ENCODE results near the gene PKP2. TPM values are rescaled to one million over a fixed set of nuclear protein-coding genes. Genes with fewer than 3 reads are reported as not detected.

The PKP2 gene
- total RNA-seq, 2 donors from 2014 or later: 0.54 to 8.8 TPM

- no peaks in the 10 kb centered on the region for H3K9me3 ChIP-seq
- DNase-seq (ENCODE audit: low spot score): no peak
- no peak overlapping the region for H3K4me3 ChIP-seq
- no peak for ATAC-seq (ENCODE audit: insufficient number of reproducible peaks, low FRiP score, low read depth)
- TF ChIP-seq, protein P1, sequence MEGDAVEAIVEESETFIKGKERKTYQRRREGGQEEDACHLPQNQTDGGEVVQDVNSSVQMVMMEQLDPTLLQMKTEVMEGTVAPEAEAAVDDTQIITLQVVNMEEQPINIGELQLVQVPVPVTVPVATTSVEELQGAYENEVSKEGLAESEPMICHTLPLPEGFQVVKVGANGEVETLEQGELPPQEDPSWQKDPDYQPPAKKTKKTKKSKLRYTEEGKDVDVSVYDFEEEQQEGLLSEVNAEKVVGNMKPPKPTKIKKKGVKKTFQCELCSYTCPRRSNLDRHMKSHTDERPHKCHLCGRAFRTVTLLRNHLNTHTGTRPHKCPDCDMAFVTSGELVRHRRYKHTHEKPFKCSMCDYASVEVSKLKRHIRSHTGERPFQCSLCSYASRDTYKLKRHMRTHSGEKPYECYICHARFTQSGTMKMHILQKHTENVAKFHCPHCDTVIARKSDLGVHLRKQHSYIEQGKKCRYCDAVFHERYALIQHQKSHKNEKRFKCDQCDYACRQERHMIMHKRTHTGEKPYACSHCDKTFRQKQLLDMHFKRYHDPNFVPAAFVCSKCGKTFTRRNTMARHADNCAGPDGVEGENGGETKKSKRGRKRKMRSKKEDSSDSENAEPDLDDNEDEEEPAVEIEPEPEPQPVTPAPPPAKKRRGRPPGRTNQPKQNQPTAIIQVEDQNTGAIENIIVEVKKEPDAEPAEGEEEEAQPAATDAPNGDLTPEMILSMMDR (IDR thresholded peaks at IDR 0.05): no peak
- H3K27ac ChIP-seq: no peak overlapping the region
- no peaks in the 10 kb centered on the region for H3K27me3 ChIP-seq (replicated peaks; ENCODE audit: insufficient read depth)
- no peaks in the 10 kb centered on the region for H3K36me3 ChIP-seq
- H3K4me1 ChIP-seq (ENCODE audit: control insufficient read depth in 1 of 2, low read depth in 2 of 2): no peaks in the 10 kb centered on the region
Measured at GRCh38 chr12:32811686-32812392, 84.7 kb downstream of the PKP2 start.

DNA sequence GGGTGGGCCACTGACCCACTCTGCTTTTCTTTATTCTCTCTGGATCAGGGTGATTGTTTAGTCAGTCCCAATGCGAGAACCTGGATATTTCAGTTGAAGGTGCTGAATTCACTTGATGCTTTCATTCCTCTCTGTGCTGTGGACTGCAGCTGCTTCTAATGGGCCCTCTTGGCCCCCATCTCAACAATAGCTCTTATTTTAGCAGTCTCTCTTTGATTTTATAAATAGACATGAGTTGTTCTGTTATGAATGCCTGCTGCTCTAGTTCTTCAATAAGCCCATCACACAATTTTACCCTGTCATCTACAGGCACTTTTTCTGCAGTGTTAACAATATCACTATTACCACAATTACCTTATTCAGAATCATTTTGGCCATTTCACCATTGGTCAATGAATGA is 86.7 kb downstream of the PKP2 start:
- Histone ChIP-seq H3K36me3 (no peaks in the 10 kb centered on the region), H3K9me3 (no peaks in the 10 kb centered on the region), H3K4me3 (no peak overlapping the region), H3K27me3 (replicated peaks; ENCODE audit: insufficient read depth) (no peaks in the 10 kb centered on the region), H3K27ac (no peak overlapping the region), H3K4me1 (ENCODE audit: control insufficient read depth in 1 of 2, low read depth in 2 of 2) (no peaks in the 10 kb centered on the region)
- TF ChIP-seq, protein P1 (IDR thresholded peaks at IDR 0.05): no peak
- no peak for DNase-seq (ENCODE audit: low spot score)
- no peak for ATAC-seq (ENCODE audit: insufficient number of reproducible peaks, low FRiP score, low read depth)

- no peaks in the 10 kb centered on the region for H3K36me3 ChIP-seq
- ATAC-seq (ENCODE audit: insufficient number of reproducible peaks, low FRiP score, low read depth): no peak
- no peaks in the 10 kb centered on the region for H3K9me3 ChIP-seq
- H3K4me3 ChIP-seq: no peak overlapping the region
- H3K27ac ChIP-seq: no peak overlapping the region
- TF ChIP-seq, protein P1 (IDR thresholded peaks at IDR 0.05): no peak
- H3K27me3 ChIP-seq (replicated peaks; ENCODE audit: insufficient read depth): no peaks in the 10 kb centered on the region
- no peaks in the 10 kb centered on the region for H3K4me1 ChIP-seq (ENCODE audit: control insufficient read depth in 1 of 2, low read depth in 2 of 2)
- no peak for DNase-seq (ENCODE audit: low spot score)
Measured at GRCh38 chr12:32809196-32809595, 87.4 kb downstream of the PKP2 start.

GRCh38 chr12:32804301-32804700 is 92.3 kb downstream of the PKP2 start:
- no peaks in the 10 kb centered on the region for H3K27me3 ChIP-seq (replicated peaks; ENCODE audit: insufficient read depth)
- ATAC-seq (ENCODE audit: insufficient number of reproducible peaks, low FRiP score, low read depth) (no peak), DNase-seq (ENCODE audit: low spot score) (no peak)
- H3K4me3 ChIP-seq: no peak overlapping the region
- no peaks in the 10 kb centered on the region for H3K4me1 ChIP-seq (ENCODE audit: control insufficient read depth in 1 of 2, low read depth in 2 of 2)
- TF ChIP-seq, protein P1 (IDR thresholded peaks at IDR 0.05): no peak
- no peaks in the 10 kb centered on the region for H3K36me3 ChIP-seq
- no peak overlapping the region for H3K27ac ChIP-seq
- H3K9me3 ChIP-seq: no peaks in the 10 kb centered on the region

- H3K36me3 ChIP-seq: no peaks in the 10 kb centered on the region
- no peak overlapping the region for H3K27ac ChIP-seq
- TF ChIP-seq, protein P1 (IDR thresholded peaks at IDR 0.05): no peak
- no peaks in the 10 kb centered on the region for H3K4me1 ChIP-seq (ENCODE audit: control insufficient read depth in 1 of 2, low read depth in 2 of 2)
- no peaks in the 10 kb centered on the region for H3K27me3 ChIP-seq (replicated peaks; ENCODE audit: insufficient read depth)
- ATAC-seq (ENCODE audit: insufficient number of reproducible peaks, low FRiP score, low read depth): no peak
- no peak for DNase-seq (ENCODE audit: low spot score)
- no peaks in the 10 kb centered on the region for H3K9me3 ChIP-seq
- no peak overlapping the region for H3K4me3 ChIP-seq
Measured at GRCh38 chr12:32801269-32801980, 95.2 kb downstream of the PKP2 start.

Measured in thoracic aorta (tissue), 2 donors.